Dedifferentiated amniotic fluid mesenchymal stem cell (primary cell): ENCODE results near the gene HCK.
A peak's percentile ranks its signal among the peaks of the same experiment; 100 is the strongest.
"Not testable (repeated sequence)": the region's sequence is repeated elsewhere in the genome, so short reads cannot be mapped to it uniquely, and the experiment has no call there.

ENCODE experiments used
- DNase-seq: peaks from one replicate; pipeline ENCODE4 v3.0.0-alpha.2; 2016; ENCODE audit errors: extremely low spot score

The HCK gene

DNA sequence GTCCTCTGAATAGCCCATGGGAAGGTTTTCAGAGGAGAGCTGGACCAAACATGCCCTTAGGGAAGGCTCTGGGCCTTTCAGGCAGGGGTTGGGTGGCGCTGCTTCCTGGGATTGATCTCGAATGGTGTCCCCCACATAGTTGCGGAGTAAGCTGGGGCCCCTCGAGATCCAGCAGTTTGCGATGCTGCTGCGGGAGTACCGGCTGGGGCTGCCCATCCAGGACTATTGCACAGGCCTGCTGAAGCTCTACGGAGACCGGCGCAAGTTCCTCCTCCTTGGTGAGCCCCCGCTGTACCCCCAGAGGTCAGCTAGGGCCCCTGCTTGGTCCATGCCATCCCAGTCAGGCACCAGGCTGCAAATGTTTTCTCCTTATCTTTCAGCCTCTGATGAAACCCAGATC, 22.5 kb upstream of the HCK start:
- DNase-seq: no peak

DNA sequence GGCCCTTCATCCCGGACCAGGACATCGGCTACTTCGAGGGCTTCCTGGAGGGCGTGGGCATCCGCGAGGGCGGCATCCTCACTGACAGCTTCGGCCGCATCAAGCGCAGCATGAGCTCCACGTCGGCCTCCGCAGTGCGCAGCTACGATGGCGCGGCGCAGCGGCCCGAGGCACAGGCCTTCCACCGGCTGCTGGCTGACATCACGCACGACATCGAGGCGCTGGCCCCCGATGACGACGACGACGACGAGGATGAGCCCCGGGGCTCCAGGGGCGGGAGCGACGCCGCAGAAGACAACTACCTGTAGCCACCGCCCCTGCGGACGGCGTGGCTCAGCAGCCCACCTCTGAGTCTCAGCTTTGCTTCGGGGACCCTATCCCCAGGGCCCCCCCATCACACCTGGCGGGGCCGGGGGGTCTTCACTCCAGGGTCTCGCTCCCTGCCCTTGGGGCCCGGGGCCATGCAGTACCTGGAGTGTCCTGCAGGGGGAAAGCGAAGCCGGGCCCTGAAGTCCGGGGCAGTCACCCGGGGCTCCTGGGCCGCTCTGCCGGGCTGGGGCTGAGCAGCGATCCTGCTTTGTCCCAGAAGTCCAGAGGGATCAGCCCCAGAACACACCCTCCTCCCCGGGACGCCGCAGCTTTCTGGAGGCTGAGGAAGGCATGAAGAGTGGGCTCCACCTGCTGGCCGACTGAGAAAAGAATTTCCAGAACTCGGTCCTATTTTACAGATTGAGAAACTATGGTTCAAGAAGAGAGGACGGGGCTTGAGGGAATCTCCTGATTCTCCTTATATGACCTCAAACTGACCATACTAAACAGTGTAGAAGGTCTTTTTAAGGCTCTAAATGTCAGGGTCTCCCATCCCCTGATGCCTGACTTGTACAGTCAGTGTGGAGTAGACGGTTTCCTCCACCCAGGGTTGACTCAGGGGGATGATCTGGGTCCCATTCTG, 20.8 kb upstream of the HCK start:
- DNase-seq: peak; percentile 74

- DNase-seq: no peak
Measured at GRCh38 chr20:32033316-32033715, 18.7 kb upstream of the HCK start.

- not testable (repeated sequence) for DNase-seq
Measured at GRCh38 chr20:32033721-32034120, 18.3 kb upstream of the HCK start.

GRCh38 chr20:32034581-32035425, 17.2 kb upstream of the HCK start:
- peak; percentile 17 for DNase-seq

DNA sequence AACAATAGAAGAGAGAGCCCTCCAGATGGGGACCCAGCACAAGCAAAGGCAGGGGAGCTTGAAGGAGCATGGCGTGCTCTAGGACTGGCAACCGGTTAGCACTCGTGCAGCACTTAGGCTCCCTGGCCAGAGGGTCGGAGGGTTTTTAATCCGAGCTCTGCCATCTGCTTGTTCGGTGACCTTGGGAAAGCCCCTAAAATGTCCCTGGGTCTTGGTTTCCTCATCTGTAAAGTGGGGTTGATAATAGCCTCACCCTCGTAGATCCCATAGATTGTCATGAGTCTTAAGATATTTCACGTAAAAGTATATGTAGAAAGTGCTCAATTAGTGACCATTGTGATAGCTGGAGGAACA, 16.6 kb upstream of the HCK start:
- no peak for DNase-seq

GRCh38 chr20:32036252-32036651, 15.8 kb upstream of the HCK start:
- no peak for DNase-seq

DNA sequence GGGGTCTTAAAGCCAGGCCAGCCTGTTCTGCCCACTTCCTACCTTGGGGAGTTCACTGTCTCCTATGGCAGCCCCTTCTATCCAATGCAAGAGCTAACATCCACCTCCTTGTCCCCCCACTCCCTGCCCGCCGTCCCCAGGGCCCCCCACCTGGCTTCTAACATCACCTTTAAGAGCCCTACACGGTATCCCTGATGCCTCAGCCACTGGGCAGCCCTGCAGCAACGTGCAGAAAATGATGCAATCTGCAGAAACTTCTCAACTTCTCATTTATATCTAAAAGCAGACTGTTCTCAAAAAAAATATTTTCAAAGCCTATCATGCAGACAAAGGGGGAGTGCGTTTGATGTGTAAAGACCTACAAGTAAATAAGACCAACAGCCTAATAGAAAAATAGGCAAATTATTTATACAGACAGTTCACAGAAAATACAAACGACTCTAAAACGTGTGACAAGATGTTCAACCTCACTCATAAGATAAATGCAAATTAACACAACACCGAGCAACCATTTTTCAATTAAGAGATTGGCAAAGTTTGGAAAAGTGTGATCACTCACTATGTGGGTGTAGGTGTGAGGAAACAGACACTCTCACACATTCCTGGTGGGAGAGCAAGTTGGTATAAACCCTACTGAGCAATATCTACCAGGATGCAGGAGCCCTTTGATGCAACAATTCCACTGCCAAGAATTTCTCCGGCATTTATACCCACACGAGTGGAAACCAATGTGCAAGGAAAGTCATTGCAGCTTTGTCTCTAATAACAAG, 15.1 kb upstream of the HCK start:
- peak; percentile 61 for DNase-seq

DNA sequence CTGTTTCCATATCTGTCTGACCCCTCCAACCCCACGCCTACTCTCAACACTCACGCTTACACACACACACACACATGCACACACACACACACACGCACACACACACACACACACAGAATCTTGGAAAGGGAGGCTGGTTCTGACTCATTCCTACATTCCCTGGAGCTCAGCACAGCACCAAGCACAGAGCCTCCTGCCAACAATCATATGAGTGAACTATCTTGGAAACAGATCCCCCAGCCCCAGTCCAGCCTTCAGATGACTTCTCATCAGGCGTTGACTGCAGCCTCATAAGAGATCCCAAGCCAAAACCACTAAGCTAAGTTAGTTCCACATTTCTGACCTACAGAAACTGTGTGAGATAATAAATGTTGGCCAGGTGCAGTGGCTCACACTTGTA, 14.1 kb upstream of the HCK start:
- no peak for DNase-seq

DNA sequence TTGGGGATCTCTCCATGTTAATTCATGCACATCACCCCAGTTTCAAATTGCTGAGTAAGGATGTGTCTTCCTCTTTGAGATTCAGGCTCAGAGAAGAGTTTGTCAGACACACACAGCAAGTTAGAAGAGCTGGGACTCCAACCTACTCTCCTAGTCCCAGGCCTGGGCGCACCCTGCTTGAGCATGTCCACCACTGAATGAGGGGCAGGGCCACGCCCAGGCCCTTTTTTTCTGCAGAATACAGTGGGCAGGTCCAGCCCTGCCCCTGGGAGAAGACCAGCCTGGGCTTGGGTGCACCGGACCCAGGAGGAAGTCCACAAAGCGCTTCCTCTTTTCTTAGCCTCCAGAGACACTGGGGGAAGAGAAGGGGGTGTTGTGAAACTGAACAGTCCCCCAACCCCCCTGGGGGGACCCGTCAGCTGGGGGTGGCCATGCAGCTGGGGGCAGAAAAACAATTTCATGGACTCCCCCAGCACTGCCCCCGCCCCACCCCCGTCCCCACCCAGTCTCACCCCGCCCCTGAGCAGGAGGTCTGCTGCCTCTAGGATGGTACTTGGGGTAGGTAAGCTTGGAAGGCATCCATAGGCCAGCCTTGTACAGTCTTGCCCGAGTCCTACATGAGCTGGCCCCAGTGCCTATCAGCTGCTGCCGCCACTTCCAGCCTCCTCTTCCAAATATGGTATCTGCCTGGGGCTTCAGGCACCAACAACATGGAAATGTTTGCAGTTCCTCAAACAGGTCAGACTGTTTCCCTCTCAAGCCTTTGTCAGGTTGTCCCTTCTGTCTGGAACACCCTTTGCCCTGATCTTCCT, 11.7 kb upstream of the HCK start:
- DNase-seq: no peak

GRCh38 chr20:32045999-32046398, 6.0 kb upstream of the HCK start:
- DNase-seq: no peak

GRCh38 chr20:32050324-32050841, 1.7 kb upstream of the HCK start:
- DNase-seq: no peak

DNA sequence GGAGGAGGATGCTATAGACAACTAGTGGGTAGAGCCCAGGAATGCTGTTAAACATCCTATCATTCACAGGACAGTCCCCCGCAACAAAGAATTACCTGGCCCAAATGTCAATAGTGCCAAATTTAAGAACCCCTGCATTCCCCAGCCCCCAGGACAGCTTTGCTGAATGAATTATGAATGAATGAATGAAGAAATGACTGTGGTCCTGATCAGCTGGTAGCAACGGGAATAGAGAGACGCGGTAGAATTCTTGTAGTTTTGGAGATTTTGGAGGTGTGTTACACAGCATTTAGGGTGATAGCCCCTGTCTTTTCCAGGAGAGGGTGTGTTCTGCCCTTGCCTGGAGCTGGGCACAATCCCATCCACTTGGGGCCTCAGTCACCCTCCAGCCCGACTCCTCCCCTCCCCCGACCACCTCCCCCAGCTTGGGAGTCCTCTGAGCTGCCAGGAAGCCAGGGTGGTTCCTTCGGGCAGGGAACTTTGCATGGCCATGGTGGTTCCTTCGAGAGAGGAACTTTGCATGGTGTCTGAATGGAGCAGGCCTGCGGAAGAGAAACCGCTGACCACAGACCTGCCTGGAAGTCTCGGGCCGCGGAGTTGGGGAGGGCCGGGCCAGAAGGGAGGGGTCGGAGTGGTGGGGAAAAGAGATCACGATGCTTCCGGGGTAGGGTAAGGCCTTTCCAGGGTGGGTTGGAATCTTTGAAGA, 1.0 kb upstream of the HCK start:
- DNase-seq: no peak

GRCh38 chr20:32051720-32052089, 337 bp upstream of the HCK start:
- DNase-seq: no peak

GRCh38 chr20:32052778-32053362, 828 bp downstream of the HCK start:
- DNase-seq: no peak

DNA sequence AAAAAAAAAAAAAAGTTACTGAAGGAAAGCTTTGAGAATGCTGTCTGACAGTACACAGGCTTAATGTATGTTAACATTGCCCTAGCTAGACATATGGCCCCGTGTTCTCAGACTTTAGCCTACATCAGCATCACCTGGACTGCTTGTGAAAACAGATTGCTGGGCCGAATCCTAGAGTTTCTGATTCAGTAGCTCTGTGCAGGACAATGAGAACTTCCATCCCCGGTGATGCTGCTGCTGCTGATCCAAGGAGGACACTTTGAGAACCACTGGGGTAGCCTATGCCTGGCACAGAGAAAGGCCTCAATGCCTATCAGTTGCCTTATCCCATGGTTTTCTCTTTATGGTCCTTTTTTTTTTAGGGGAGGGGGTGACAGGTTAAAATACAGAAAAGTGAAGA, 1.6 kb downstream of the HCK start:
- DNase-seq: no peak

GRCh38 chr20:32056708-32057483, 4.9 kb downstream of the HCK start:
- no peak for DNase-seq

DNA sequence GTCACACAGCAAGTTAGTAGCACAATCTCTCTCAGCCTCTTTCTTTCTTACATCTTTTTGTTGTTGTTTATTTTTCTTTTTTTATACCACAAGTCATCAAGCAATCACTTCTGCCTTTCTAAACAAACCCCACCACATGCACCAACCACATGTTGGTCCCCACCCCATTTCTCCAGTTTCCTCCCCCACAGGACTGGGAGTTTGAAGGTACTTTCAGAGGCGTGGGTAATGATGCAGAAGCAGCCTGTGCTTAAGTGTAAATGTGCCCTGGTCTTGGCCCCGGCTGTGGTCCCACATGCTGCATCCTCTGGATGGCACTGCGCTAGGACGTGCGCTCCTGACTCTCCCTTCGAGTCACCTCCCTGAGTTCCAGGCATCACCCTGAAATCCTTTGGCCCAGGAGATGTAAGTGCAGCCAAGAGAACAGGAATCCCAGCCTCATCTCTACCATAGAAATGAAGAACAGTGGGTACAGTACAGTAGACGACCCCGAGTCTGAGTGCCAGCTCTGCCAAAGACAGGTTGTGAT, 5.7 kb downstream of the HCK start:
- no peak for DNase-seq

DNA sequence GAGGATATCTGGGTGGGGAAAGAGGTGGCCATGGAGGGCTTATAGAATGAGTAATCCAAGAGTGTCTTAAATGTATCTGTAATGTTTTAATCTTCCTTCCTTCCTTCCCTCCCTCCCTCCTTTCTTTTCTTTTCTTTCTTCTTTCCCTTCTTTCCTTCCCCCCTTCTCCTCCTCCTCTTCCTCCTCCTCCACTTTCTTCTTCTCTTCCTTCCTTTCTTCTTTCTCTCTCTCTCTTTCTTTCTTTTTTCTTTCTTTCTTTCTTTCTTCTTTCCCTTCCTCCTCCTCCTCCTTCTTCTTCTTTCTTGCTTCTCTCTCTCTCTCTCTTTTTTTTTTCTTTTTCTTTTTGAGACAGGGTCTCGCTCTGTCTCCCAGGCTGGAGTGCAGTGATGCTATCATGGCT, 7.1 kb downstream of the HCK start:
- DNase-seq: no peak
